ENCODE data around the gene BBOX1.

BBOX1 gene

GRCh38 chr11:27013781-27014361 is 26.7 kb upstream of the BBOX1 start:
- TF ChIP-seq CTCF (IDR thresholded peaks at IDR 0.05; ENCODE audit: low read length, missing control alignments): no peak
- no peak for DNase-seq (ENCODE audit: low read depth)
- H3K4me3 ChIP-seq (replicated peaks; ENCODE audit: low read depth, low read length): no peak overlapping the region

DNA sequence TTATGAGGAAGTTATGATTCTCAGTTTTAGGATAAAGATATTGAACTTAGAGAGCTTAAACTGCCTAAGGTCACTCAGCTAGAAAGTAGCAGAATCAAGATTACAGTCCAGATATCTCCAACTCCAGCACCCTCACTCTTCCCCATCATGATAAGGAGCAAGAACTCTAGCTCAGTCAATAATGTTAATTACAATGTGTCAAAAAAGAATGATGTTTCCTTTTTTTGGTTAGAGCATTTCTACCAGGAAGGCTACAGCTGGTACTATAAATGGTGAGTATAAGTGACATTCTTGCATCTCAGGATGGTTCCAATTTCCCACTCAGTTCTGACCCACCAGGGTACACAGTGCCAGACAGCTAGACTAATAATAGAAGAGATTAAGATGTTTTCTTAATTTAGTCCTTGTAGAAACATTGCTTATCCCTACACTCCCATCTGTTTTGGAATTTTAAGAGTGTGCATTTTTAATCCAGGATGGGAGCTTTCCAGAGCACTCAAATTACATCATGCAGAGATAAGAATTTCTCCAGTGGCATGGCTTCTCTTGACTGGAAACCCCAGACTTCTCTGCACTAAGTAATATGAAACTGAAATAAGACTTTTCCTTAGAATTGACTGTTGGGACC is 21.6 kb upstream of the BBOX1 start:
- no peak for TF ChIP-seq CTCF (IDR thresholded peaks at IDR 0.05; ENCODE audit: low read length, missing control alignments)
- no peak for DNase-seq (ENCODE audit: low read depth)
- no peak overlapping the region for H3K4me3 ChIP-seq (replicated peaks; ENCODE audit: low read depth, low read length)

DNA sequence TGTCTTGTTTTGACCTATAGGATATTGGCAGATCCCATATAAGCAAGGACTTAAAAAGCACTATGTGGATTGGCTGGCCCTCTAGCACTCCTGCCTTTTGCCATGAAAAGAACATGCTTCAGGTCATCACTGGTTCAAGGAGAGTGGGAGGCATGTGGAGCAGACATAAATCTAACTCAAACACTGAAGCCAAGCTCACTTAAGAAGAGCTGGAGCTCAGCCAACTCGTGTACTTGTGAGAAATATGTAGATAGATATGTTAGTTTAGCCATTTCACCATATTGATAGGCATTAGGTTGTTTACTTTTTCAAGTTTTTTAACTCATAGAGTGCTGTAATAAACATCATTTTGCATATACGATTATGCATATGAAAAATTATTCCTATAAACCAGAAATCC is 19.9 kb upstream of the BBOX1 start:
- DNase-seq (ENCODE audit: low read depth): peak; percentile 35
- no peak for TF ChIP-seq CTCF (IDR thresholded peaks at IDR 0.05; ENCODE audit: low read length, missing control alignments)
- H3K4me3 ChIP-seq (replicated peaks; ENCODE audit: low read depth, low read length): no peak overlapping the region

- DNase-seq (ENCODE audit: low read depth): no peak
- no peak overlapping the region for H3K4me3 ChIP-seq (replicated peaks; ENCODE audit: low read depth, low read length)
- TF ChIP-seq CTCF (IDR thresholded peaks at IDR 0.05; ENCODE audit: low read length, missing control alignments): no peak
Observed at GRCh38 chr11:27022659-27023251, 17.9 kb upstream of the BBOX1 start.

- no peak for TF ChIP-seq CTCF (IDR thresholded peaks at IDR 0.05; ENCODE audit: low read length, missing control alignments)
- H3K4me3 ChIP-seq (replicated peaks; ENCODE audit: low read depth, low read length): no peak overlapping the region
- DNase-seq (ENCODE audit: low read depth): no peak
Observed at GRCh38 chr11:27024865-27025264, 15.8 kb upstream of the BBOX1 start.

DNA sequence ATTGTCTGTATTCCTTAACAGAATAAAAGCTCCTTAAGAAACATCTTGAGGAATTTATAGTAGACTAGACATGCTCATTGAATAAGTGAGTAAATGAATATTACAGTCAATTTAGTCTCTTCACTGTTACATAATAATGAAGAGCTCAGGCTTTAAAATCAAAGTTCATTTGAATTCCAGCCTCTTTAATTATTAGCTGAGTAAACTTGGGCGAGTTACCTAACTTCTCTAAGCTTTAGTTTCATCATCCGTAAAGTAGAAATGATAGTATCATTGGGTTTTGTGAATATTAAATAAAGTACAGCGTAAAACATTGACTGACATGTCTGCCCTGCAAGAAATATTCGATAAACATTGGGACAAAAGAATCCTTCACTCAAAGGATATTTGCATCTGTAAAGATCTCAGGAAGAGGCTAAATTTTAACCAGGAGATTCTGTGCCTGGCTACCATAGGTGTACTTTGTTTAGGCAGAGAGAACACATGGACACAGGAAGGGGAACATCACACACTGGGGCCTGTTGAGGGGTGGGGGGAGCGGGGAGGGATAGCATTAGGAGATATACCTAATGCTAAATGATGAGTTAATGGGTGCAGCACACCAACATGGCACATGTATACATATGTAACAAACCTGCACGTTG is 15.2 kb upstream of the BBOX1 start:
- DNase-seq (ENCODE audit: low read depth): no peak
- H3K4me3 ChIP-seq (replicated peaks; ENCODE audit: low read depth, low read length): no peak overlapping the region
- no peak for TF ChIP-seq CTCF (IDR thresholded peaks at IDR 0.05; ENCODE audit: low read length, missing control alignments)
